Measurements from ENCODE around the gene TVP23A.

DNA sequence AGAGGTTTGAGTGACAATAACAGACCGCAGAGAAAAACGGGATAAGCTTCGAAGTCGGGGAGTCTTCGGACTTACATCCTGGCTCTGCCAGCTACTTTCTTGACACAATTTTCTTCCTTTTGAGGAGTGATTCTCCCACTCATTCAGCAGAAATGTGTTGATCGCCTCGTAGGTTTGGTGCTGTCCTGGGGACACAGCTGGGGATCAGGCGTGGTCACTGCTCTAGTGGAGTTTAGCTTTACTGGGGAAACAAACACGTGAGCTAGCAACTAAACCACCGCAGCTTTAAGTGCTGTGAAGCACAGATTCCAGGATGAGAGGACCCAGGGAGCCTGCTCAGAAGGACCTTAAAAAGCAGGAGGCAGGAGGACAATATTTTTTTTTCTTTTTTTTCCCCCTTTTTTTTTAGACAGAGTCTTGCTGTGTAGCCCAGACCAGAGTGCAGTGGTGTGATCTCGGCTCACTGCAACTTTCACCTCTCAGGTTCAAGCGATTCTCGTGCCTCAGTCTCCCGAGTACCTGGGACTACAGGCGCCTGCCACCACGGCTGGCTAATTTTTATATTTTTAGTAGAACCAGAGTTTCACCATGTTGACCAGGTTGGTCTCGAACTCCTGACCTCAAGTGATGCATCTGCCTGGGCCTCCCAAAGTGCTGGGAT, 74.1 kb downstream of the TVP23A start:
- TF ChIP-seq, protein P1, sequence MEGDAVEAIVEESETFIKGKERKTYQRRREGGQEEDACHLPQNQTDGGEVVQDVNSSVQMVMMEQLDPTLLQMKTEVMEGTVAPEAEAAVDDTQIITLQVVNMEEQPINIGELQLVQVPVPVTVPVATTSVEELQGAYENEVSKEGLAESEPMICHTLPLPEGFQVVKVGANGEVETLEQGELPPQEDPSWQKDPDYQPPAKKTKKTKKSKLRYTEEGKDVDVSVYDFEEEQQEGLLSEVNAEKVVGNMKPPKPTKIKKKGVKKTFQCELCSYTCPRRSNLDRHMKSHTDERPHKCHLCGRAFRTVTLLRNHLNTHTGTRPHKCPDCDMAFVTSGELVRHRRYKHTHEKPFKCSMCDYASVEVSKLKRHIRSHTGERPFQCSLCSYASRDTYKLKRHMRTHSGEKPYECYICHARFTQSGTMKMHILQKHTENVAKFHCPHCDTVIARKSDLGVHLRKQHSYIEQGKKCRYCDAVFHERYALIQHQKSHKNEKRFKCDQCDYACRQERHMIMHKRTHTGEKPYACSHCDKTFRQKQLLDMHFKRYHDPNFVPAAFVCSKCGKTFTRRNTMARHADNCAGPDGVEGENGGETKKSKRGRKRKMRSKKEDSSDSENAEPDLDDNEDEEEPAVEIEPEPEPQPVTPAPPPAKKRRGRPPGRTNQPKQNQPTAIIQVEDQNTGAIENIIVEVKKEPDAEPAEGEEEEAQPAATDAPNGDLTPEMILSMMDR (IDR thresholded peaks at IDR 0.05 in 2 of 3, conservative IDR thresholded peaks at IDR 0.05 in 1 of 3; ENCODE audit: control insufficient read depth in 2 of 3, extremely low read depth in 1 of 3, insufficient read depth in 1 of 3, low read depth in 3 of 3, low read length in 3 of 3) = no peak
- TF ChIP-seq CBX5 (IDR thresholded peaks at IDR 0.05; ENCODE audit: low read depth) (no peak), SMAD1 (IDR thresholded peaks at IDR 0.05; ENCODE audit: low read depth, partially characterized antibody) (no peak), PAX5 (IDR thresholded peaks at IDR 0.05; ENCODE audit: borderline replicate concordance, low read depth, low read length) (no peak), RAD21 (IDR thresholded peaks at IDR 0.05; ENCODE audit: insufficient read depth, low read depth, low read length) (no peak)
